ENCODE measurements around the gene KANTR. TPM values are rescaled to one million over a fixed set of nuclear protein-coding genes. Genes with fewer than 3 reads are reported as not detected.
A peak's percentile ranks its signal among the peaks of the same experiment; 100 is the strongest.

Gene KANTR
- polyA plus RNA-seq, 1 donor from 2014 or later: 37.5 TPM

DNA sequence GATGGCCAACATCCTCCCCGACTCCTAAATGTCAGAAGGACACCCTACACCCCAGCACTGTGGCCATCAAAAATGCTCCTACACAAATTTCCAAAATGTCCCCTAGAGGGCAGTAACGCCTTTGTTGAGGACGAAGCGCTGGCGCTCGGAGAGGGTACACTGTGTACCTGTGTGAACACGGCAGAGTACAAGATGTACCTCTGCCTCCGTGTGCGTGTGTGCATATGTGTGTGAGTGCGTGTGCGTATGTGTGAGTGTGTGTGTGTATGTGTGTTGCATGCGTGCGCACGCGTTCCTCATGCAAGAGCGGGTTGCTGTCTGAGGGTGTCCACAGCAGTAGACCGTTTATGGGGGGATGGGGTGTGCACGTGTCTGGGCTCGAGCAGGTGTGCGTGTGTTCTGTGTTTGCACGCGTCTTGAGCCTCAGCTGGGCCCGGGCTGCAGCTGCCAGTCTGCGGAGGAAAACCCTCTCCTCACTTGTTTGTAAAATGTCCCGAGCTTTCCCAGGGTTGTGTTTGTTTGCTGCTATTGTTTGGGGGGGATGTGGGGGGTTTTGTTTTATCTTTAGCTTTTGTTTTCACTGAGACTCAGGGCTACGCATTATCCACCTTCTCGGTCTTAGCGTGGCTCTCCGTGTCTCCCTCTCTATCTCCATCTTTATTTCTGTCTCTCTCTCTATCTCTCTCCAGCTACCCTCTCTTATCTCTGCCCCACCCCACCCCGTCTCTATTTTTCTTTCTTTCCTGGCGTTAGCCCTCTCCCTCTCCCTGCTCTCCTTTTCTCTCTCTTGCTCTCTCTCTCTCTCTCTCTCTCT is 22.1 kb upstream of the KANTR start:
- Histone ChIP-seq H3K4me2 (ENCODE audit: low read length) (no peak overlapping the region), H3F3A (ENCODE audit: insufficient read depth, low read length, poor library complexity, severe bottlenecking) (no peaks in the 10 kb centered on the region), H3K79me2 (replicated peaks; ENCODE audit: insufficient read depth, low read length) (no peaks in the 10 kb centered on the region), H4K20me1 (ENCODE audit: insufficient read depth) (no peaks in the 10 kb centered on the region), H3K4me3 (ENCODE audit: low read length) (peak overlapping the region; percentile 53), H3K9me2 (ENCODE audit: insufficient read depth, low read length) (no peaks in the 10 kb centered on the region), H3K36me3 (ENCODE audit: insufficient read depth, low read length) (no peaks in the 10 kb centered on the region), H3K27ac (ENCODE audit: low read length) (no peak overlapping the region), H2AFZ (ENCODE audit: low read depth, low read length) (no peak overlapping the region), H3K9ac (ENCODE audit: low read length) (no peak overlapping the region), H3K9me3 (ENCODE audit: low read length) (no peaks in the 10 kb centered on the region), H3K27me3 (ENCODE audit: insufficient read depth, low read depth, low read length) (no peaks in the 10 kb centered on the region)
- TF ChIP-seq EP300 (conservative IDR thresholded peaks at IDR 0.05; ENCODE audit: poor library complexity, severe bottlenecking) (no peak), RAD21 (conservative IDR thresholded peaks at IDR 0.05) (peak; percentile 66), POLR2AphosphoS5 (IDR thresholded peaks at IDR 0.05) (peak; percentile 39), SMC3 (conservative IDR thresholded peaks at IDR 0.05; ENCODE audit: poor library complexity) (peak; percentile 60), EZH2 (IDR thresholded peaks at IDR 0.05; ENCODE audit: borderline replicate concordance, insufficient read depth, low read length, poor library complexity, severe bottlenecking) (no peak), MXI1 (conservative IDR thresholded peaks at IDR 0.05; ENCODE audit: poor library complexity, severe bottlenecking) (peak; percentile 54), TAF1 (IDR thresholded peaks at IDR 0.05; ENCODE audit: low read depth) (no peak)
- TF ChIP-seq, protein P1, sequence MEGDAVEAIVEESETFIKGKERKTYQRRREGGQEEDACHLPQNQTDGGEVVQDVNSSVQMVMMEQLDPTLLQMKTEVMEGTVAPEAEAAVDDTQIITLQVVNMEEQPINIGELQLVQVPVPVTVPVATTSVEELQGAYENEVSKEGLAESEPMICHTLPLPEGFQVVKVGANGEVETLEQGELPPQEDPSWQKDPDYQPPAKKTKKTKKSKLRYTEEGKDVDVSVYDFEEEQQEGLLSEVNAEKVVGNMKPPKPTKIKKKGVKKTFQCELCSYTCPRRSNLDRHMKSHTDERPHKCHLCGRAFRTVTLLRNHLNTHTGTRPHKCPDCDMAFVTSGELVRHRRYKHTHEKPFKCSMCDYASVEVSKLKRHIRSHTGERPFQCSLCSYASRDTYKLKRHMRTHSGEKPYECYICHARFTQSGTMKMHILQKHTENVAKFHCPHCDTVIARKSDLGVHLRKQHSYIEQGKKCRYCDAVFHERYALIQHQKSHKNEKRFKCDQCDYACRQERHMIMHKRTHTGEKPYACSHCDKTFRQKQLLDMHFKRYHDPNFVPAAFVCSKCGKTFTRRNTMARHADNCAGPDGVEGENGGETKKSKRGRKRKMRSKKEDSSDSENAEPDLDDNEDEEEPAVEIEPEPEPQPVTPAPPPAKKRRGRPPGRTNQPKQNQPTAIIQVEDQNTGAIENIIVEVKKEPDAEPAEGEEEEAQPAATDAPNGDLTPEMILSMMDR (IDR thresholded peaks at IDR 0.05; ENCODE audit: poor library complexity, severe bottlenecking): peak; percentile 77
- TF ChIP-seq, protein P2, sequence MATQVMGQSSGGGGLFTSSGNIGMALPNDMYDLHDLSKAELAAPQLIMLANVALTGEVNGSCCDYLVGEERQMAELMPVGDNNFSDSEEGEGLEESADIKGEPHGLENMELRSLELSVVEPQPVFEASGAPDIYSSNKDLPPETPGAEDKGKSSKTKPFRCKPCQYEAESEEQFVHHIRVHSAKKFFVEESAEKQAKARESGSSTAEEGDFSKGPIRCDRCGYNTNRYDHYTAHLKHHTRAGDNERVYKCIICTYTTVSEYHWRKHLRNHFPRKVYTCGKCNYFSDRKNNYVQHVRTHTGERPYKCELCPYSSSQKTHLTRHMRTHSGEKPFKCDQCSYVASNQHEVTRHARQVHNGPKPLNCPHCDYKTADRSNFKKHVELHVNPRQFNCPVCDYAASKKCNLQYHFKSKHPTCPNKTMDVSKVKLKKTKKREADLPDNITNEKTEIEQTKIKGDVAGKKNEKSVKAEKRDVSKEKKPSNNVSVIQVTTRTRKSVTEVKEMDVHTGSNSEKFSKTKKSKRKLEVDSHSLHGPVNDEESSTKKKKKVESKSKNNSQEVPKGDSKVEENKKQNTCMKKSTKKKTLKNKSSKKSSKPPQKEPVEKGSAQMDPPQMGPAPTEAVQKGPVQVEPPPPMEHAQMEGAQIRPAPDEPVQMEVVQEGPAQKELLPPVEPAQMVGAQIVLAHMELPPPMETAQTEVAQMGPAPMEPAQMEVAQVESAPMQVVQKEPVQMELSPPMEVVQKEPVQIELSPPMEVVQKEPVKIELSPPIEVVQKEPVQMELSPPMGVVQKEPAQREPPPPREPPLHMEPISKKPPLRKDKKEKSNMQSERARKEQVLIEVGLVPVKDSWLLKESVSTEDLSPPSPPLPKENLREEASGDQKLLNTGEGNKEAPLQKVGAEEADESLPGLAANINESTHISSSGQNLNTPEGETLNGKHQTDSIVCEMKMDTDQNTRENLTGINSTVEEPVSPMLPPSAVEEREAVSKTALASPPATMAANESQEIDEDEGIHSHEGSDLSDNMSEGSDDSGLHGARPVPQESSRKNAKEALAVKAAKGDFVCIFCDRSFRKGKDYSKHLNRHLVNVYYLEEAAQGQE (IDR thresholded peaks at IDR 0.05; ENCODE audit: borderline replicate concordance): no peak

DNA sequence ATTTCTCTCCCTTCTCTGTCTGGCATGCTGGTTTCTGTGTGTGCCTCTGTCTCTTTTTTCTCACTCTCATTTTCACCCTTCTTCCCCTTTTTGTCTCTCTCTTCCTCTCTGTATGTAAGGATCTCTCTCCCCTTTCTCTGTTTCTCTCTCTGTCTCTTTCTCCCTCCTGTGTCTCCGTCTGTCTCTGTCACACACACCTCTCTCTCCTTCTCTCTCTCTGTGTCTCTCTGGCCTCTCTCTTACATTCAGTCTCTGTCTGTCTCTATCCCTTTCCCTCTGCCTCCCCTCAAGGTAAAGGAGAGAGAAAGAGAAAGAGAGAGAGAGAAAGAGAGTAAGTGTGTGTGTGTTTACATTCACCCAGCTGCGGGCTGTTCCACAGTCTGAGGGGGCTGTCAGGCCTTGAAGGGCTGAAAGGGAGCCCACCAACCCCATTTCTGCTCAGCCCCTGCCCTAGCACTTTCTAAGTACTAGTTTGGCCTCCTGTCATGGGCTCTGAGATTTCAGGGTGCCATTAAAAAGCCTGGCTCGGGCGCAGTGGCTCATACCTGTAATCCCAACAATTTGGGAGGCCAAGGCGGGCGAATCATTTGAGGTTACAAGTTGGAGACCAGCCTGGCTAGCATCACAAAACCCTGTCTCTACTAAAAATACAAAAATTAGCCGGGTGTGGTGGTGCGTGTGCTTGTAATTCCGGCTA is 21.4 kb upstream of the KANTR start:
- no peaks in the 10 kb centered on the region for H3K36me3 ChIP-seq (ENCODE audit: insufficient read depth, low read length)
- no peaks in the 10 kb centered on the region for H3K79me2 ChIP-seq (replicated peaks; ENCODE audit: insufficient read depth, low read length)
- H3F3A ChIP-seq (ENCODE audit: insufficient read depth, low read length, poor library complexity, severe bottlenecking): no peaks in the 10 kb centered on the region
- no peak overlapping the region for H3K27ac ChIP-seq (ENCODE audit: low read length)
- H3K9ac ChIP-seq (ENCODE audit: low read length): no peak overlapping the region
- H3K9me3 ChIP-seq (ENCODE audit: low read length): no peaks in the 10 kb centered on the region
- no peak overlapping the region for H3K4me3 ChIP-seq (ENCODE audit: low read length)
- TF ChIP-seq SMC3 (conservative IDR thresholded peaks at IDR 0.05; ENCODE audit: poor library complexity): no peak
- no peak for TF ChIP-seq POLR2AphosphoS5 (IDR thresholded peaks at IDR 0.05)
- TF ChIP-seq EP300 (conservative IDR thresholded peaks at IDR 0.05; ENCODE audit: poor library complexity, severe bottlenecking): no peak
- no peak for TF ChIP-seq EZH2 (IDR thresholded peaks at IDR 0.05; ENCODE audit: borderline replicate concordance, insufficient read depth, low read length, poor library complexity, severe bottlenecking)
- TF ChIP-seq, protein P1 (IDR thresholded peaks at IDR 0.05; ENCODE audit: poor library complexity, severe bottlenecking): no peak
- TF ChIP-seq, protein P2 (IDR thresholded peaks at IDR 0.05; ENCODE audit: borderline replicate concordance): no peak
- TF ChIP-seq RAD21 (conservative IDR thresholded peaks at IDR 0.05): no peak
- no peak for TF ChIP-seq TAF1 (IDR thresholded peaks at IDR 0.05; ENCODE audit: low read depth)
- TF ChIP-seq MXI1 (conservative IDR thresholded peaks at IDR 0.05; ENCODE audit: poor library complexity, severe bottlenecking): no peak
- H3K9me2 ChIP-seq (ENCODE audit: insufficient read depth, low read length): no peaks in the 10 kb centered on the region
- H3K27me3 ChIP-seq (ENCODE audit: insufficient read depth, low read depth, low read length): no peaks in the 10 kb centered on the region
- H4K20me1 ChIP-seq (ENCODE audit: insufficient read depth): no peaks in the 10 kb centered on the region
- no peak overlapping the region for H3K4me2 ChIP-seq (ENCODE audit: low read length)
- no peak overlapping the region for H2AFZ ChIP-seq (ENCODE audit: low read depth, low read length)
